ENCODE data around the gene RPL12.

The RPL12 gene

DNA sequence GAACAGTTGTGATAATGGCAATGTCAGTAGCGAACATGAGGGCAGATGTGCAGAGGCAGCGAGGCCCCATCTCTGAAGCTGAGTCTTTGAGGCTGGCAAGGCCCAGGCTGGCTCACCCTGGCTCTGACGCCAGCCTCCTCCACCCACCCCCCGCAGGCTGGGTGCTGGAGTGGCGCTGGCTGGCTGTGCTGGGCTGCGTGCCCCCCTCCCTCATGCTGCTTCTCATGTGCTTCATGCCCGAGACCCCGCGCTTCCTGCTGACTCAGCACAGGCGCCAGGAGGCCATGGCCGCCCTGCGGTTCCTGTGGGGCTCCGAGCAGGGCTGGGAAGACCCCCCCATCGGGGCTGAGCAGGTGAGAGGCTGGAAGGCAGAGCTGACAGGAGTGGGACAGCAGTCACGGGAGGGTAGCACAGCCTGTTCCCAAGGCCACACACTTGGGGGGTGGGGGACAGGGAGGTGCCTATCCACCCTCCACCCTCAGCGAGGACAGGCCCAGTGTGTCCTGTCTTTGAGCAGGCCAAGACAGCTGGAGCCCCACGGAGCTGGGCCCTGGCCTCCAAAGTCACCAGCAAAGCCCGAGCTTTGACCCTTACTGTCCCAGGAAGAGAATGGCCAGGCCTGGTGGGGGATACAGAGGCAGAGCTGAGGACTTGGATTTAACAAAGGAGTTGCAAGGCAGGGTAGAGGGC lies 48.7 kb downstream of the RPL12 start:
- DNase-seq: no peak

GRCh38 chr9:127399736-127400269 lies 51.4 kb downstream of the RPL12 start:
- no peak for DNase-seq

DNA sequence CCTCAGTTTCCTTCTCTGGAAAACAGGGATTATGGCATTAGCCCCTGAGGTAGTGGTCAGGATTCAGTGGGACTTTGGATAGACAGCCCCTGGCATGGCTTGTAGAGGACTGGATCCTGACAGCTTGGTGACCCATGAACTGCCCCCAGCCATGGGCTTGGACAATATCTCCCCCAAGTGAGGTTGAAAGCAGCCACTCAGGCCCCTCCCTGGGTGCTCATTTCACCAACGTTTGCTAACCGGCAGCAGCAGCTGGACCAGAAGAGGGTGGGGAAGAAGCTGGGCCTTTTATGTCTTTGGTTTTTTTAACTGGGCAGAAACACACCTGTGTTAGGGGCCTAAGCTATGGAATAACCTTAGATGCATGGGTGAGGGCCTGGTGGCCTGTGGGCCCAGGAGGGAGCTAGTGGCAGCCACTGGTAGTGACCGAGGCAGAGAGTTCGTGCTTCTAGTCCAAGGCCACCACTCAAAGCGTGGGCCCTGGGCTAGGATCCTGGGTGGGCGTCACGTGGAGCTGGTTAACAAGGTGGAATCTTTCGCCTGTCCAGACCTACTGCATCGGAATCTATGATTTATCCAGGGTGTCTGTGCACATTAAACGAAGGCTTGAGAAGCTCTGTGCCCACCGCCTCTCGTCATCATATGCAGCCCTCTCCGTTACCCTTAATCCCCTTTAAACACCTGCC lies 52.3 kb downstream of the RPL12 start:
- DNase-seq: no peak

GRCh38 chr9:127398275-127398647 lies 52.9 kb downstream of the RPL12 start:
- no peak for DNase-seq
